BJ (cell line): Measurements from ENCODE around the gene FAM174A. TPM values are rescaled to one million over a fixed set of nuclear protein-coding genes. Genes with fewer than 3 reads are reported as not detected.
A peak's percentile ranks its signal among the peaks of the same experiment; 100 is the strongest.

Source experiments
- CTCF ChIA-PET: fragments of 350-600 bp; formaldehyde crosslinking; extraction: SDS; loops from one replicate; lab custom pipeline; 2021; ENCODE audit warnings: antibody characterized with exemption, inconsistent platforms; lab: Yijun Ruan, JAX
- POLR2A ChIA-PET: fragments of 300-600 bp; sonication (Branson Sonifier 250); formaldehyde crosslinking; extraction: SDS; loops from one replicate; lab custom pipeline; 2021; ENCODE audit warnings: antibody characterized with exemption; lab: Charles Lee
- DNase-seq: peaks from one replicate; pipeline ENCODE4 v3.0.0-alpha.2; 2011; ENCODE audit warnings: low read depth
- H3K27me3 ChIP-seq: 2 replicates; pipeline ENCODE4 v1.6.0; 2011; ENCODE audit warnings: low read length; ENCODE audit not compliant: control insufficient read depth, insufficient read depth
- H3K36me3 ChIP-seq: 2 replicates; pipeline ENCODE4 v1.5.1; 2011; ENCODE audit warnings: low read length; ENCODE audit not compliant: control insufficient read depth, insufficient read depth
- H3K4me3 ChIP-seq: 2 replicates; pipeline ENCODE4 v1.5.1; 2011; ENCODE audit warnings: low read depth, mild to moderate bottlenecking, control low read depth, low read length
- polyA plus RNA-seq: library from polyadenylated mRNA; depleted of rRNA; stranded (reverse); fragments of >200 nt; gene quantifications from 2 replicates; pipeline ENCODE4 v1.2.3, GENCODE V29; 2011
- TF ChIP-seq, protein P1 (sequence below): IDR thresholded peaks from 2 replicates; pipeline ENCODE4 v1.5.1; 2011; ENCODE audit warnings: low read depth, mild to moderate bottlenecking, control low read depth, inconsistent platforms, low read length, moderate library complexity; ENCODE audit not compliant: insufficient read depth

FAM174A gene
- polyA plus RNA-seq, 1 experiment = 7.9 TPM

DNA sequence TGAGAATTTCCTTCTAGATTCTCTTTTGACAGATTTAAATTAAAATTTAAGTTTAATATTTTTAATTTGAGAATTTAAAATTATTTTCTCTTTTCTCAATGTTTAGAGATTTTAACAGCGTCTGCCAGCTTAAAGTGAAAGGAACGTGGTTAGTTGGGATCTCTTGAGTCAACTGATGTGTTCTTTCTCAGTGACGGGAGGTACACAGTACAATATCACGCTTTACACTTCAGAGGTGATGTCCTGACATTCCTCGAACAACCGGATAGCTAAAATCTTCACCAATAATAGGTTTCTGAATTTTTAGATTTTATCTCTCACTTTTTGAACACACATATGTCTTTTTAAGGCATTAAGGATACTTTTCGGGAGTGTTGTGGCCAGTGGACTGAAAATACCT lies 81.1 kb downstream of the FAM174A start:
- Histone ChIP-seq H3K27me3 (no peaks in the 10 kb centered on the region), H3K36me3 (no peaks in the 10 kb centered on the region), H3K4me3 (no peak overlapping the region)
- TF ChIP-seq, protein P1, sequence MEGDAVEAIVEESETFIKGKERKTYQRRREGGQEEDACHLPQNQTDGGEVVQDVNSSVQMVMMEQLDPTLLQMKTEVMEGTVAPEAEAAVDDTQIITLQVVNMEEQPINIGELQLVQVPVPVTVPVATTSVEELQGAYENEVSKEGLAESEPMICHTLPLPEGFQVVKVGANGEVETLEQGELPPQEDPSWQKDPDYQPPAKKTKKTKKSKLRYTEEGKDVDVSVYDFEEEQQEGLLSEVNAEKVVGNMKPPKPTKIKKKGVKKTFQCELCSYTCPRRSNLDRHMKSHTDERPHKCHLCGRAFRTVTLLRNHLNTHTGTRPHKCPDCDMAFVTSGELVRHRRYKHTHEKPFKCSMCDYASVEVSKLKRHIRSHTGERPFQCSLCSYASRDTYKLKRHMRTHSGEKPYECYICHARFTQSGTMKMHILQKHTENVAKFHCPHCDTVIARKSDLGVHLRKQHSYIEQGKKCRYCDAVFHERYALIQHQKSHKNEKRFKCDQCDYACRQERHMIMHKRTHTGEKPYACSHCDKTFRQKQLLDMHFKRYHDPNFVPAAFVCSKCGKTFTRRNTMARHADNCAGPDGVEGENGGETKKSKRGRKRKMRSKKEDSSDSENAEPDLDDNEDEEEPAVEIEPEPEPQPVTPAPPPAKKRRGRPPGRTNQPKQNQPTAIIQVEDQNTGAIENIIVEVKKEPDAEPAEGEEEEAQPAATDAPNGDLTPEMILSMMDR = no peak
- CTCF ChIA-PET = no interaction called here
- no peak for DNase-seq
- POLR2A ChIA-PET = no interaction called here

- CTCF ChIA-PET = no interaction called here
- TF ChIP-seq, protein P1 = no peak
- Histone ChIP-seq H3K36me3 (no peaks in the 10 kb centered on the region), H3K4me3 (no peak overlapping the region), H3K27me3 (no peaks in the 10 kb centered on the region)
- no peak for DNase-seq
- POLR2A ChIA-PET = no interaction called here
Observed at GRCh38 chr5:100616981-100617380, 81.8 kb downstream of the FAM174A start.

- no peak for DNase-seq
- ChIA-PET CTCF (interaction anchor here (1.1 kb wide), 1 partner anchor 1054 kb away, joined by 3 read pairs; no protein-coding TSS in a partner anchor), POLR2A (no interaction called here)
- TF ChIP-seq, protein P1 = peak; percentile 49
- Histone ChIP-seq H3K27me3 (no peaks in the 10 kb centered on the region), H3K36me3 (no peaks in the 10 kb centered on the region), H3K4me3 (no peak overlapping the region)
Observed at GRCh38 chr5:100623719-100624118, 88.5 kb downstream of the FAM174A start.

DNA sequence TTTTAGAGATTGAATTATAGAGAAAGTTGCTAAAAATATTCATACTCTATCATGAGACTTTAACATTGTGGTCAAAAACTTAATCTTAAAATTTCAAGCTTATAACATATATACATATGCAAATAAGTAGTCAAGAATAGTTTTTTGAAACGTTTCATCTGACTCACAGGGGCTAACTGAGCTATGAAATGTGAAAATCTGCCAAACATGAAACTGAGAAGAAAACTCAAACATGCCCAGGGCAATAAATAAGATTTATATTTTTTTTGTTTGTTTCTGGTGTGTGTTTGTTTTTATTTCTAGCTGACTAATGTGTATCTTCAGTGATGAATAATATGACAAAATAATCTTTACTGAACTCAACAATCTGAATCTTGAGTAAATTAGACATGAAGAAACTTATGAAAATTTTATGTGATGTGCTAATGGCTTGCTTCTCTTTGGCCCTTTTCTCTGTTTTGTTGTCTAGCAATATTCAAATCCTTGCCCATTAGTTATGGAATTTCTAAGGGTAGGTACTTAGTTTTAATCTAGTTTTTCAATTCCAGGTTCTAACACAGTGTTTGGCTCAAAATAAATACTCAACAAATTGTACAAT lies 99.9 kb downstream of the FAM174A start:
- POLR2A ChIA-PET = no interaction called here
- H3K27me3 ChIP-seq = no peaks in the 10 kb centered on the region
- no peaks in the 10 kb centered on the region for H3K36me3 ChIP-seq
- CTCF ChIA-PET = no interaction called here
- TF ChIP-seq, protein P1 = no peak
- no peak for DNase-seq
- H3K4me3 ChIP-seq = no peak overlapping the region
